Measurements from ENCODE around the gene CXCL13. TPM values are rescaled to one million over a fixed set of nuclear protein-coding genes. Genes with fewer than 3 reads are reported as not detected.

CXCL13 gene
- total RNA-seq, 4 donors from 2014 or later, result 0.42 to 5.9 (median 0.90) TPM; not detected in 1

DNA sequence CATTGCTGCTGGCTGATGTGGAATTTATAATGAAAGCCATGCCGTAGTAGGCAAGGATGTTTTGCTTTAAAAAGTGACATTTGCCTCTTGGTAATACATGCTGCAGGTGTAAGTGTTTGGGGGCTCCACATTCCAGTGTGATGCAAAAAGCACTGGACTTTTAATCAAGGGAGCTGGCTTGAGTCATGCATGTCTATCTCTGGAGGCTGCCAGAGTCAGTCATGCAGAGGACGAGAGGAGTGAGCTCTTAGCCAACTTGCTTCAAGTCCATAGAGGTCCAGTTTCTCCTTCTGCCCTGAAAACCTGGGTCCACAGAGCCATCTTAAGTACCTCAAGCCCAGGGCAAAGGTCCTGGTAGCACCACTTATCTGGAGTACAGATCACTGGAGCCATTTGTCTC lies 11.6 kb upstream of the CXCL13 start:
- WGBS, 2 donors, result 38 to 53% methylated on average over 2 of the region's 2 CpGs
- no peaks in the 10 kb centered on the region for H3K9me3 ChIP-seq
- H3K27ac ChIP-seq, result no peak overlapping the region
- H3K27me3 ChIP-seq, result no peaks in the 10 kb centered on the region
- TF ChIP-seq, protein P1, sequence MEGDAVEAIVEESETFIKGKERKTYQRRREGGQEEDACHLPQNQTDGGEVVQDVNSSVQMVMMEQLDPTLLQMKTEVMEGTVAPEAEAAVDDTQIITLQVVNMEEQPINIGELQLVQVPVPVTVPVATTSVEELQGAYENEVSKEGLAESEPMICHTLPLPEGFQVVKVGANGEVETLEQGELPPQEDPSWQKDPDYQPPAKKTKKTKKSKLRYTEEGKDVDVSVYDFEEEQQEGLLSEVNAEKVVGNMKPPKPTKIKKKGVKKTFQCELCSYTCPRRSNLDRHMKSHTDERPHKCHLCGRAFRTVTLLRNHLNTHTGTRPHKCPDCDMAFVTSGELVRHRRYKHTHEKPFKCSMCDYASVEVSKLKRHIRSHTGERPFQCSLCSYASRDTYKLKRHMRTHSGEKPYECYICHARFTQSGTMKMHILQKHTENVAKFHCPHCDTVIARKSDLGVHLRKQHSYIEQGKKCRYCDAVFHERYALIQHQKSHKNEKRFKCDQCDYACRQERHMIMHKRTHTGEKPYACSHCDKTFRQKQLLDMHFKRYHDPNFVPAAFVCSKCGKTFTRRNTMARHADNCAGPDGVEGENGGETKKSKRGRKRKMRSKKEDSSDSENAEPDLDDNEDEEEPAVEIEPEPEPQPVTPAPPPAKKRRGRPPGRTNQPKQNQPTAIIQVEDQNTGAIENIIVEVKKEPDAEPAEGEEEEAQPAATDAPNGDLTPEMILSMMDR (IDR thresholded peaks at IDR 0.05), result no peak
- no peak for TF ChIP-seq POLR2A (IDR thresholded peaks at IDR 0.05)
- no peak for TF ChIP-seq EP300 (IDR thresholded peaks at IDR 0.05)
- no peak for DNase-seq (ENCODE audit: low spot score in 2 of 2)
- no peaks in the 10 kb centered on the region for H3K36me3 ChIP-seq
- H3K4me1 ChIP-seq, result peaks cover 0 to 6% (median 0%) of the 10 kb centered on the region in 4 donors
- H3K4me3 ChIP-seq, result no peak overlapping the region

DNA sequence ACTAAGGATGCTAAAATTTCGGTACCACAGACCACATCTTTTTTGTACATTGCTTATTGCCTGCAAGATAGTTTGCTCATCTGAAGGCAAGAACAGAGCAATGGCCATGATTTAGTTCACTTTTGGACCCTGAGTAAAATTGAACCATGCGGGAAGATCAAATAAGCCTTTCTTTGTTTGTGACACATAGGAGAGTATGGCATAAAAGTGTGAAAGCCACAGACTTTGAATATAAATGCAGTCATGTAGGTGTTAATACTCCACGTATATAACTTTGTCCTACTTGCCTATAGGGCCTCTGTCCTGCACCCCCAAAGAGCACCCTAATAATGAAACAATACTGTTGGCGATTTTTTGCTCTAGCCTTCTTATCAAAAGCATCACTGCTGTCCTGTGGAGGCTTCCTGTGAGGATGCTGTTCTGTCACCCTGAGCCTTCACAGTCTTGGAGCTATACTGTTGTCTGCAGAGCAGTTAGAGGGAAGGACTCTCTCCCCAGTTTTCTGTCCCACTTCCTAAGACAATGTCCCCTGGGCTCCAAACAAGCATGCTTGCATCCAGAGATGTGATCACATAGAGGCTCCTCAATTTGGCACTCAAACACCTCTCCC lies 10.2 kb upstream of the CXCL13 start:
- Histone ChIP-seq H3K36me3 (no peaks in the 10 kb centered on the region), H3K27ac (no peak overlapping the region), H3K27me3 (no peaks in the 10 kb centered on the region), H3K9me3 (no peaks in the 10 kb centered on the region), H3K4me1 (peaks cover 0 to 6% (median 0%) of the 10 kb centered on the region in 4 donors), H3K4me3 (no peak overlapping the region)
- WGBS, 2 donors, result 82 to 84% methylated on average over 4 of the region's 4 CpGs
- TF ChIP-seq EP300 (IDR thresholded peaks at IDR 0.05), result no peak
- TF ChIP-seq, protein P1 (IDR thresholded peaks at IDR 0.05), result no peak
- no peak for TF ChIP-seq POLR2A (IDR thresholded peaks at IDR 0.05)
- no peak for DNase-seq (ENCODE audit: low spot score in 2 of 2)

DNA sequence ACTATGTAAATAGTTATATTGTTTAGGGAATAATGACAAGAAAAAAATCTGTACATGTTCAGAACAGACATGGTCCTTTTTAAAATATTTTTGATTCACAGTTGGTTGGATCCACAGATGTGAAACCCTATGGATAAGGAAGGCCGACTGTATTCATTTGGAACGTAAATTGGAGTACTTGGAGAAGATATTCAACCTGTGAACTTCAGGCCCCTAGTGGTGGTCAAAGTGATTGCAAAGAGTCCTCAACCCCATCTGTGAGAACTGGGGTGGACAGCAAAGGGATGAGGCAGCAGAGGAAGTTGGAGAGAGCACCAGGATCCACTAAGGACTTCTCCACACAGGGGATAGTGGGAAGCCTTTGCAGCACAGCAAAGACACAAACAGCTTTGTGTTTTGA lies 6.2 kb upstream of the CXCL13 start:
- Histone ChIP-seq H3K36me3 (no peaks in the 10 kb centered on the region), H3K9me3 (no peaks in the 10 kb centered on the region), H3K27me3 (no peaks in the 10 kb centered on the region), H3K27ac (no peak overlapping the region), H3K4me3 (no peak overlapping the region), H3K4me1 (peaks cover 0 to 4% (median 2%) of the 10 kb centered on the region in 4 donors)
- TF ChIP-seq, protein P1 (IDR thresholded peaks at IDR 0.05), result peak; percentile 10 to 35 (median 21)
- TF ChIP-seq EP300 (IDR thresholded peaks at IDR 0.05) (no peak), POLR2A (IDR thresholded peaks at IDR 0.05) (no peak)
- 35 to 44% methylated on average over 2 of the region's 2 CpGs for WGBS, 2 donors
- no peak for DNase-seq (ENCODE audit: low spot score in 2 of 2)

DNA sequence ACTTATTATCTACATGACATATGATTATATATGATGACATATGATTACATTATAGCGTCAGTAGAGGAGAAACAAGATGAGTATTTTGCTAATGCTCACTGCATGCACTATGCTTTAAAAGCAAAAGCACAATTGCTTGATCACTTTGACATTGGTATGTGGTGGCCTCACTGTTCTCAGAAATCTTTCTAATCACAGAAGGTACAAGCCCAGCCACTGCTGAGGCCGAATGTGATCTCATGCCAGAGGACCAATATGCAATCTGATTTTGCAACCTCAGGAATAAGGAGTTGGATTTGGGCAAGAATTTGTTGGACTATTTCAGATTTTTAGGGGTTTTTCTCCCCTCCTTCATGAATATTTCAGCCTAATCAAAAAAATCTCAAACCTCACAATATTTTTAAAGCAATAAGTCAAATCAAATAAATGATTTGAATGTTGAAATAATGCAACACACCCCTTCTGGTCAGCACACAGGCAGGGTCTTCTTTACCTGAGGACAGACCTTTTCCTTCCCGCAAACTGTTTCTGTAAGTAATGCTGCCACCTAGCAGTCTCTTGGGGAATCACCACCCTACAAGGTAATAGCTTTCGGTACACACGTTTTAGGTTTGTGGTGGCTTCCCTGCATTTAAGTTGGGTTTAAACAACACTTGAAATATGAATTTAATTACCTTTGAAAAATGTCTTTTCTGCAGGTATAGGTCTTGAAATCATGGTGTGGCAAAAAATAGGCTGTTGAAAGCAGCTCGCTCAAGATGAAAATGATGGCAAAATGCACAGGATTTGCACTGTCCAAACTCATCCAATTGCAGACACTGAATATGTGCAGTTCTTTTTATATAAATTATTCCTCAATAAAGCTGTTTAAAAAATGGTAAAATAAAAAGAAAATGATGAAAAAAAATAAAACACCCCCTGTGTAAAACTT lies 4.8 kb upstream of the CXCL13 start:
- TF ChIP-seq, protein P1 (IDR thresholded peaks at IDR 0.05), result peak; percentile 53 to 70 (median 63)
- TF ChIP-seq EP300 (IDR thresholded peaks at IDR 0.05), result no peak
- no peak for TF ChIP-seq POLR2A (IDR thresholded peaks at IDR 0.05)
- WGBS, 2 donors, result 36 to 39% methylated on average over 6 of the region's 6 CpGs
- peak in 1 of 2 donors; percentile 18 for DNase-seq (ENCODE audit: low spot score in 2 of 2)
- Histone ChIP-seq H3K27ac (no peak overlapping the region), H3K27me3 (no peaks in the 10 kb centered on the region), H3K4me1 (peaks cover 0 to 4% (median 2%) of the 10 kb centered on the region in 4 donors), H3K9me3 (no peaks in the 10 kb centered on the region), H3K4me3 (no peak overlapping the region), H3K36me3 (no peaks in the 10 kb centered on the region)

Measured in tibial nerve (tissue), 4 donors.